Stimulated activated CD4-positive, alpha-beta T cell treated with anti-CD3 and anti-CD28 coated beads, TNF-alpha, amount 100 ng/mL, for 4 hours (primary cell): ENCODE measurements around the gene ING2.
"Not testable (repeated sequence)": the region's sequence is repeated elsewhere in the genome, so short reads cannot be mapped to it uniquely, and the experiment has no call there.

Source experiments
- DNase-seq, 3 experiments: peaks; one replicate each; pipeline ENCODE4 v3.0.0-alpha.2; 2020; ENCODE audit warnings: low read depth in 3 of 3

ING2 gene

GRCh38 chr4:183548306-183548705, 43.4 kb downstream of the ING2 start:
- DNase-seq: no peak

- DNase-seq: no peak
Observed at GRCh38 chr4:183550345-183551093, 45.7 kb downstream of the ING2 start.

GRCh38 chr4:183552274-183553146, 47.7 kb downstream of the ING2 start:
- no peak for DNase-seq

- DNase-seq: not testable (repeated sequence)
Observed at GRCh38 chr4:183553147-183553478, 48.3 kb downstream of the ING2 start.

GRCh38 chr4:183553601-183554345, 48.9 kb downstream of the ING2 start:
- DNase-seq: no peak

GRCh38 chr4:183554346-183554686, 49.5 kb downstream of the ING2 start:
- DNase-seq: no peak

GRCh38 chr4:183554878-183555585, 50.2 kb downstream of the ING2 start:
- DNase-seq: no peak

- DNase-seq: no peak
Observed at GRCh38 chr4:183556947-183557346, 52.1 kb downstream of the ING2 start.

GRCh38 chr4:183557611-183558010, 52.8 kb downstream of the ING2 start:
- DNase-seq: no peak

- DNase-seq: no peak
Observed at GRCh38 chr4:183558873-183559272, 54.0 kb downstream of the ING2 start.

- DNase-seq: no peak
Observed at GRCh38 chr4:183561905-183562304, 57.0 kb downstream of the ING2 start.
